ENCODE results near the gene ZNF28.
"Not testable (repeated sequence)": the region's sequence is repeated elsewhere in the genome, so short reads cannot be mapped to it uniquely, and the experiment has no call there.

Gene ZNF28

DNA sequence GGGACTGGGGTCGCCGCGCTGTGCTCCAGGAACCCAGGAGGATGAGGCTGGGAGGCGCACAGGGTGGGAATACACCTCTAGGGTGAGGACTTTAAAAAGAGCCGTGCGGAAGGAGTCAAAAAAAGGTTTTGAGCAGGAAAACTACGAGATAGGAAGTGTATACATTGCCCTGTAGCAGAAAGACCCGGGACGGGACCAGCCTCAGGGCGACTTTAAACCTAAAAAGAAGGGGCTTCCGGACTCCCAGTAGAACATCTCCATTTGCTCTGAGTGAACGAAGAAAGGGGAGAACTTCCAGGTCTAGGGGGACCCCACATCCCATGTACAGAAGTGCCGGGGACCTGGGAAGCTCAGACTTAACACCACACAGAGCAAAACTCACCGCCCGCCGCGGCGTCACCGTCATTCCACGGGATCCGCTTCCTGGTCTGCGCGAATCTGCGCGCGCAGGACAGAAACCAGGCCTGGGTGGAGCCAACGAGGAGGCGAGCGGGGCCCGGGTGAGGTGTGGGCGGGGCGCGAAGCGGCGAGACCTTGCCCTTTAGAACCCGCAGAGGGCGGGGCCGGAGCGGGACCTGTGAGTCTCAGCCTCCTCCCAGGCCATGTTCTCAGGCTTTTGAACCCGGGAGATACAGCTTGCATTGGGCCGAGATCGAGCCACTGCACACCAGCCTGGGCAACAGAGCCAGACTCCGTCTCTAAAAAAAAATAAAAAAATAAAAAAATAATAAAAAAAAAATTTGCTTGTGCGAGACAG lies at the start of gene ZNF28:
ZNF28 (minus strand) TSS at position 430 of the 757 bp plus-strand sequence. CDS start 3,675 bp downstream, outside the sequence.
- peak; percentile 100 for ATAC-seq

DNA sequence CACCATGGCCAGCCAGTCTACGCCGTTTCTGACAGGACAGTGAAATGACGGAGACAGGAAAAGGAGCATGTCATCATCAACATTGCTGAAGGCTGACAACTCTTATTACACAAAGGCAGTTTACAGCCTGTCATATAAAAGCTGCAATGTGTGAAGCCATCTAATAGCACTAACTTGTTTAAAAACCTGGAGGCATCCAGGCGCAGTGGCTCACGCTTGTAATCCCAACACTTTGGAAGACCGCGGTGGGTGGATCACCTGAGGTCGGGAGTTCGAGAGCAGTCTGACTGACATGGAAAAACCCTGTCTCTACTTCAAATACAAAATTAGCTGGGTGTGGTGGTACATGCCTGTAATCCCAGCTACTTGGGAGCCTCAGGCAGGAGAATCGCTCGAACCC lies 46.6 kb upstream of the ZNF28 start:
- ATAC-seq, result not testable (repeated sequence)

- peak; percentile 100 for ATAC-seq
Measured at GRCh38 chr19:52857378-52858191, 36.2 kb upstream of the ZNF28 start, which contains the start of gene ZNF468. Gene ZNF468 (minus strand): TSS chr19:52857619. CDS start chr19:52854272, 3,347 bp downstream.

DNA sequence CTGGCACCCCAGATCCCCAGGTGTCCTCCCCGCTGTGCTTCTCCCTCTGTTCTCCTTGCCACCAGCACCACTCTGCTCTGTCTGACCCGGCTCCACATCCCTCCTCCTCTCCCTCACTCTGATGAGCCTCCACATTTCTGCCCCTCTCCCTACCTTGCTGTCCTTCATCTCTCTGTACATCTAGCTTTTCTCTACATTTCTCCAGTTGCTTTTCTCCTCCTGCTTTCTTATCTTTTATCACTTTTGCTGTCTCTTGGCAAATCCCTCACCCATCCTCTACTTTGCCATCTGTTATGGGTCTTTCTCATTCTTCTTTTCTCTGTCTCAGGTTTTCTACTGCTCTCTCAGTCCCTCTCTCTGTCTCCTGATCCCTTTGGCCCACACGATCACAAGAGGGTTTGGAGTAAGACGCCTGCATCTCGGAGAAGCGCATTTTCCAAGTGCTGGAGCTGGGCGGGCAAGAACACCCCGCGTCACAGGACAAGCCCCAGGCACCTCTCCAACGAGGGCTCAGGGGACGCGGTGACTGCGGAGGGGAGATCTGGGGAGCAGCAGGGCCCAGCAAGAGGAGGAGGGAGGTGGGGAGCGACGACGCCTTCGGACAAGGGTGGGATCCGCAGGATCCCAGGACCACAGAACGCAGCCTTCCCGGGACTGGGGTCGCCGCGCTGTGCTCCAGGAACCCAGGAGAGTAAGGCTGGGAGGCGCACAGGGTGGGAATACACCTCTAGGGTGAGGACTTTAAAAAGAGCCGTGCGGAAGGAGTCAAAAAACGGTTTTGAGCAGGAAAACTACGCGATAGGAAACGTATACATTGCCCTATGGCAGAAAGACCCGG lies 35.3 kb upstream of the ZNF28 start:
- peak; percentile 68 for ATAC-seq

- not testable (repeated sequence) for ATAC-seq
Measured at GRCh38 chr19:52847352-52847751, 25.9 kb upstream of the ZNF28 start.

- not testable (repeated sequence) for ATAC-seq
Measured at GRCh38 chr19:52840825-52841465, 19.5 kb upstream of the ZNF28 start.

GRCh38 chr19:52834289-52834688 lies 12.9 kb upstream of the ZNF28 start:
- ATAC-seq, result not testable (repeated sequence)

- ATAC-seq, result not testable (repeated sequence)
Measured at GRCh38 chr19:52833541-52833940, 12.1 kb upstream of the ZNF28 start.

- ATAC-seq, result not testable (repeated sequence)
Measured at GRCh38 chr19:52829866-52830265, 8.4 kb upstream of the ZNF28 start.

GRCh38 chr19:52825765-52826164 lies 4.3 kb upstream of the ZNF28 start:
- no peak for ATAC-seq
- TF ChIP-seq ARNTL (CRISPR knock-in tag; IDR thresholded peaks at IDR 0.05; ENCODE audit: borderline replicate concordance, low read depth) (no peak), ZNF8 (CRISPR knock-in tag; IDR thresholded peaks at IDR 0.05) (no peak), TSHZ2 (CRISPR knock-in tag; IDR thresholded peaks at IDR 0.05) (no peak), BACH2 (CRISPR knock-in tag; IDR thresholded peaks at IDR 0.05; ENCODE audit: borderline replicate concordance) (no peak), RARB (CRISPR knock-in tag; IDR thresholded peaks at IDR 0.05) (no peak), ZC3H10 (CRISPR knock-in tag; IDR thresholded peaks at IDR 0.05) (no peak), ESRRG (CRISPR knock-in tag; IDR thresholded peaks at IDR 0.05) (no peak), ZNF565 (CRISPR knock-in tag; conservative IDR thresholded peaks at IDR 0.05; ENCODE audit: low read depth) (no peak), GLIS3 (CRISPR knock-in tag; IDR thresholded peaks at IDR 0.05) (no peak), ISL1 (CRISPR knock-in tag; IDR thresholded peaks at IDR 0.05) (no peak), TCF4 (CRISPR knock-in tag; IDR thresholded peaks at IDR 0.05; ENCODE audit: borderline replicate concordance) (no peak), ZNF70 (CRISPR knock-in tag; IDR thresholded peaks at IDR 0.05) (no peak)
- TF ChIP-seq, protein P1, sequence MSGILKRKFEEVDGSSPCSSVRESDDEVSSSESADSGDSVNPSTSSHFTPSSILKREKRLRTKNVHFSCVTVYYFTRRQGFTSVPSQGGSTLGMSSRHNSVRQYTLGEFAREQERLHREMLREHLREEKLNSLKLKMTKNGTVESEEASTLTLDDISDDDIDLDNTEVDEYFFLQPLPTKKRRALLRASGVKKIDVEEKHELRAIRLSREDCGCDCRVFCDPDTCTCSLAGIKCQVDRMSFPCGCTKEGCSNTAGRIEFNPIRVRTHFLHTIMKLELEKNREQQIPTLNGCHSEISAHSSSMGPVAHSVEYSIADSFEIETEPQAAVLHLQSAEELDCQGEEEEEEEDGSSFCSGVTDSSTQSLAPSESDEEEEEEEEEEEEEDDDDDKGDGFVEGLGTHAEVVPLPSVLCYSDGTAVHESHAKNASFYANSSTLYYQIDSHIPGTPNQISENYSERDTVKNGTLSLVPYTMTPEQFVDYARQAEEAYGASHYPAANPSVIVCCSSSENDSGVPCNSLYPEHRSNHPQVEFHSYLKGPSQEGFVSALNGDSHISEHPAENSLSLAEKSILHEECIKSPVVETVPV (CRISPR knock-in tag; IDR thresholded peaks at IDR 0.05), result no peak
- TF ChIP-seq, protein P2, sequence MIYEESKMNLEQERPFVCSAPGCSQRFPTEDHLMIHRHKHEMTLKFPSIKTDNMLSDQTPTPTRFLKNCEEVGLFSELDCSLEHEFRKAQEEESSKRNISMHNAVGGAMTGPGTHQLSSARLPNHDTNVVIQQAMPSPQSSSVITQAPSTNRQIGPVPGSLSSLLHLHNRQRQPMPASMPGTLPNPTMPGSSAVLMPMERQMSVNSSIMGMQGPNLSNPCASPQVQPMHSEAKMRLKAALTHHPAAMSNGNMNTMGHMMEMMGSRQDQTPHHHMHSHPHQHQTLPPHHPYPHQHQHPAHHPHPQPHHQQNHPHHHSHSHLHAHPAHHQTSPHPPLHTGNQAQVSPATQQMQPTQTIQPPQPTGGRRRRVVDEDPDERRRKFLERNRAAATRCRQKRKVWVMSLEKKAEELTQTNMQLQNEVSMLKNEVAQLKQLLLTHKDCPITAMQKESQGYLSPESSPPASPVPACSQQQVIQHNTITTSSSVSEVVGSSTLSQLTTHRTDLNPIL (CRISPR knock-in tag; IDR thresholded peaks at IDR 0.05; ENCODE audit: low read depth), result no peak
- TF ChIP-seq, protein P3, sequence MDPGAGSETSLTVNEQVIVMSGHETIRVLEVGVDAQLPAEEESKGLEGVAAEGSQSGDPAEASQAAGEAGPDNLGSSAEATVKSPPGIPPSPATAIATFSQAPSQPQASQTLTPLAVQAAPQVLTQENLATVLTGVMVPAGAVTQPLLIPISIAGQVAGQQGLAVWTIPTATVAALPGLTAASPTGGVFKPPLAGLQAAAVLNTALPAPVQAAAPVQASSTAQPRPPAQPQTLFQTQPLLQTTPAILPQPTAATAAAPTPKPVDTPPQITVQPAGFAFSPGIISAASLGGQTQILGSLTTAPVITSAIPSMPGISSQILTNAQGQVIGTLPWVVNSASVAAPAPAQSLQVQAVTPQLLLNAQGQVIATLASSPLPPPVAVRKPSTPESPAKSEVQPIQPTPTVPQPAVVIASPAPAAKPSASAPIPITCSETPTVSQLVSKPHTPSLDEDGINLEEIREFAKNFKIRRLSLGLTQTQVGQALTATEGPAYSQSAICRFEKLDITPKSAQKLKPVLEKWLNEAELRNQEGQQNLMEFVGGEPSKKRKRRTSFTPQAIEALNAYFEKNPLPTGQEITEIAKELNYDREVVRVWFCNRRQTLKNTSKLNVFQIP (CRISPR knock-in tag; IDR thresholded peaks at IDR 0.05; ENCODE audit: borderline replicate concordance, low read depth), result no peak

Data from SK-N-SH treated with all-trans-retinoic acid at 6 μM for 48 hours (cell line).